Placental pericyte (primary cell): Measurements from ENCODE around the gene NUP98. TPM values are rescaled to one million over a fixed set of nuclear protein-coding genes. Genes with fewer than 3 reads are reported as not detected.

Experiments used
- small RNA-seq: library from RNA; depleted of rRNA; stranded (forward); fragments of <200 nt; gene quantifications from one replicate; pipeline ENCODE3, GENCODE V24; 2012; ENCODE audit warnings: low replicate concordance
- total RNA-seq: library from RNA; depleted of rRNA; stranded (reverse); fragments of >200 nt; gene quantifications from 2 replicates; pipeline ENCODE4 v1.2.3, GENCODE V29; 2012

NUP98 gene
- total RNA-seq, result 71.6 and 213 TPM in 2 replicates

GRCh38 chr11:3797329-3798090, at the start of gene NUP98:
NUP98 (minus strand) TSS chr11:3797554; CDS start chr11:3782117, 15,437 bp downstream.

GRCh38 chr11:3840870-3841425, 43.6 kb upstream of the NUP98 start, which contains the start of gene RHOG:
RHOG (minus strand) TSS chr11:3840959; CDS start chr11:3828138, 12,821 bp downstream.

DNA sequence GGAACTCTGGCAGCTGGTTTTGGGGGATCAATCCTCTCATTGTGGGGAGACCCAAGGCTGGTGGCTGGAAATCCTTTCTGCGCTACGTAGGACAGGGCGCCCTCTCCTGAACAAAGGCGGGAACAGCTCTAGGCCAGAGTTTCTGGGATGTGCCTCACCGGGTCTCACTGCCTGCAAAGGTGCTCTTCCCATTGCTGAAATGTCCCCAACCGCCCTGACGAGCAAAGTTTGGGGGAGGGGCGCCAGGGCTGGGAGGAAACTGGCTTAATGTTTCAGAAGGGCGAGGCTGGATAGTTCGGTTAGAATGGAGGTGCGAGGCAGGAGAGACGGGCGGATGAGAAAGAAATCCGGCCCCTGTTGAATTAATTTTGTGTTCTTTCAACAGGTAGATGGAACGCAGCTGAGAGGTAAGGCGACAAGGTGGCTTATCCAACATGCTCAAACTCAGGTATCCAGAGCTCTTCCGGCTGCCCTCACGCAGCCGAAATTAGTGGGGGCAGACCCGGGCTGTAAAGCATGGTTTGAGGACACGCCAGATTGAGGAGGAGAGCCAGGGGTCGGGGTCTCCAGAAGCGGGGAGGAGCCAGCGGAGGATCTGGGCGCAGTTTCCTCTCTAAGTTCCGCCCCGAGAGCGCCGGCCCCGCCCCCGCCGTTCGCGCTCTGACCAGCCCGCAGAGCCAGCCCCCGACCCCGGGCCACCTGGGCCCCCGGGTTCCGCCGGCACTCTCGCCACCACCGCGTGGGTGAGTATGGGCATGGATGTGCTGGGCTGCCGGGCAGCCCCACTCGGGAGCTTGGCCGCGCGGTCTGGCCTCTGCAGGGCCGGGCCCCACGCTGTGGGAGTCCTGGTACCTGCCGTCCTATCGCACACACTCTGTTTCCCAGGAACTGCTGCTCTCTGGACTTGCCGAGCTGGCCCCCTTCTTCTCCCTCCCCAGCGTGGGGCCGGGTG, 10.8 kb upstream of the NUP98 start, which contains the start of gene PGAP2:
PGAP2 (plus strand) TSS at position 652 of the 952 bp plus-strand sequence. CDS start 2,700 bp downstream, outside the sequence.

DNA sequence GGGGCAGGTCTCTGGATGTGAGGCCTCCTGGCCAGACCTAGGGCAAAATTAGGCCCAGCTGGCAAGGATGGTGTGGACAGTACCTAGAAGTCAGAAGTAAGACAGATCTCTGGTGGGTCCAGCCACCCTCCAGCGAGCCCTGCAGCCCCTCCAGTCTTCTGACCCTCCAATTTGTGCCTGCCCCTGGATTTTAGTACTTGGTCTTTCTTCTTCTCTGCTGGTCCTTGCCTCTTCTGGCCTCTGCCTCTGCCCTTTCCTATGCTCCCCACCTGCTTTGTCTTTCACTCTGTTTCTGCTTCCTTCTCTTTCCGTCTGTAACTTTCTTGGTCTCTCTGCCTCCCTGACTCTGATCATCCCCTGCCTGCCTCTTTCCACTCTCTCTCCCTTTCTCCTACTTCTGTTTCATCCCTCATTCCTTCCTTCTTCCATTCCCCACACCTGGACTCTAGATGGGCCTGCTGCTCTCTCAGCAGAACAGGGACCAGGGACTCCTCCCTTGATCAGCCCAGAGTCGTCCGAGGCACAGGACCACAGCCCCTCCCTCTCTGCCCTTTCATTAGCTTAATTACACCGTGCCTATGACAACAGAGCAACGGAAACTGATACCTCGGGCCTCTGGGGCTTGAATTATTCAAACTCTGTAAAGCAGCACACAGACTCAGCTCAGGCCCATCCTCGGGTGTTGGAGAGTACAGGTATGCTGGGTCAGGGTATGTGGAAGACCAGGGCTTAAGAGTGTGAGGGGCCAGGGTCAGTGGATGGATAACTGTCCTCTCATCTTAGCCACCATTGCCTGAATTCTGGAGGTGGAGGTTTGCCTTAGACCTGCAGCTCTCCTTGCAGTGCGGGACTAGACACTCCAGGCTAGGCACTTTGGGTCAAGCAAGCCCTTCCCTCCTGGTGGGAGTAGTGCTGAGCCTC, 125.8 kb downstream of the NUP98 start, which contains the start of gene CHRNA10:
CHRNA10 (minus strand) TSS at position 51 of the 921 bp plus-strand sequence. CDS start 72 bp downstream, outside the sequence.

GRCh38 chr11:3644817-3645235, 152.5 kb downstream of the NUP98 start, which contains the start of gene ART1:
ART1 (plus strand) TSS chr11:3645128; CDS start chr11:3659214, 14,086 bp downstream.

GRCh38 chr11:3641701-3642070, 155.7 kb downstream of the NUP98 start, which contains the start of gene ART5:
ART5 (minus strand) TSS chr11:3641992; CDS start chr11:3641862, 130 bp downstream.

Small RNAs within 50 kb of the gene (small RNA-seq; reads per million reads assigned to genes)
- gene RF00019 (not detected), gene RNU6-1143P (not detected), gene RNU7-50P (not detected)

Other genes with a start within 250 kb of the NUP98 start
- gene ART5, start 155.6 kb downstream of the NUP98 start, total RNA-seq, result 0.14 and 0.22 TPM in 2 replicates
- gene ART1, start 152.4 kb downstream of the NUP98 start, total RNA-seq, result not detected in 2 replicates
- gene CHRNA10, start 126.2 kb downstream of the NUP98 start, total RNA-seq, result 0.66 and 1.1 TPM in 2 replicates
- 10.7 and 11.0 TPM in 2 replicates for gene PGAP2, start 11.0 kb upstream of the NUP98 start, total RNA-seq
- 18.2 and 28.2 TPM in 2 replicates for gene RHOG, start 43.4 kb upstream of the NUP98 start, total RNA-seq
- gene STIM1, start 58.1 kb upstream of the NUP98 start, total RNA-seq, result 23.0 and 45.3 TPM in 2 replicates